Esophagus muscularis mucosa (tissue), 4 donors: Measurements from ENCODE around the gene SV2C. TPM values are rescaled to one million over a fixed set of nuclear protein-coding genes. Genes with fewer than 3 reads are reported as not detected.

Experiments used
- DNase-seq: peaks from one replicate; pipeline ENCODE4 v3.0.0-alpha.2; 2017; ENCODE audit errors: extremely low spot score
- H3K27ac ChIP-seq, 4 donors: fragments of 200-600 bp; sonication (generic); replicated peaks in 1 of 4; 1 replicate in 3 of 4; 2 replicates in 1 of 4; pipeline ENCODE4 v1.5.1; 2016 to 2019; ENCODE audit warnings: mild to moderate bottlenecking in 1 of 4
- H3K27me3 ChIP-seq, 4 donors: fragments of 200-600 bp; sonication (generic); one replicate each; pipeline versions ENCODE4 v1.5.1 to v1.6.0; 2016 to 2019
- H3K36me3 ChIP-seq, 4 donors: fragments of 200-600 bp; sonication (generic); one replicate each; pipeline ENCODE4 v1.5.1; 2016 to 2019
- H3K4me1 ChIP-seq, 4 donors: fragments of 200-600 bp; sonication (generic); one replicate each; pipeline ENCODE4 v1.5.1; 2016 to 2019
- H3K4me3 ChIP-seq, 4 donors: fragments of 200-600 bp; sonication (generic); 1 replicate in 2 of 4; 2 replicates in 2 of 4; pipeline ENCODE4 v1.5.1; 2016 to 2019; ENCODE audit warnings: mild to moderate bottlenecking in 4 of 4, moderate library complexity in 1 of 4
- H3K9me3 ChIP-seq, 4 donors: fragments of 200-600 bp; sonication (generic); 1 replicate in 3 of 4; 2 replicates in 1 of 4; pipeline ENCODE4 v1.5.1; 2016 to 2019
- EP300 ChIP-seq: sonication (generic); formaldehyde crosslinking; IDR thresholded peaks from one replicate; pipeline ENCODE4 v1.6.1; 2017; ENCODE audit warnings: antibody characterized with exemption
- POLR2A ChIP-seq: fragments of 450-650 bp; IDR thresholded peaks from one replicate; pipeline ENCODE4 v1.6.1; 2017; ENCODE audit warnings: antibody characterized with exemption, moderate library complexity, mild to moderate bottlenecking, low read depth
- POLR2AphosphoS5 ChIP-seq, 2 donors: sonication (generic); formaldehyde crosslinking; IDR thresholded peaks; one replicate each; pipeline ENCODE4 v1.6.1; 2017; ENCODE audit warnings: antibody characterized with exemption in 2 of 2
- WGBS: methylation state at CpG from one replicate; pipeline ENCODE4 v1.1.5; 2018; 5-methylcytosine and 5-hydroxymethylcytosine counted together
- intact Hi-C: fragments of 100-400 bp; cut with DNase I; formaldehyde crosslinking; loops from one replicate; pipeline ENCODE4 v1.15.1; 2023
- total RNA-seq, 4 donors: library from RNA; depleted of rRNA; stranded (reverse); fragments of >200 nt; gene quantifications; one replicate each; pipeline versions ENCODE4 v1.1.0 to v1.2.1, GENCODE V29; 2016
- TF ChIP-seq, protein P1 (sequence below), 3 experiments: fragments of 200-600 bp in 2 of 3; fragments of 450-650 bp in 1 of 3; sonication (generic) in 2 of 3; IDR thresholded peaks; one replicate each; pipeline ENCODE4 v1.5.1; 2017 to 2019; ENCODE audit warnings: antibody characterized with exemption in 3 of 3, mild to moderate bottlenecking in 2 of 3, moderate library complexity in 1 of 3

The SV2C gene
- total RNA-seq, 4 donors from 2014 or later, result 0.23 to 0.99 (median 0.47) TPM

DNA sequence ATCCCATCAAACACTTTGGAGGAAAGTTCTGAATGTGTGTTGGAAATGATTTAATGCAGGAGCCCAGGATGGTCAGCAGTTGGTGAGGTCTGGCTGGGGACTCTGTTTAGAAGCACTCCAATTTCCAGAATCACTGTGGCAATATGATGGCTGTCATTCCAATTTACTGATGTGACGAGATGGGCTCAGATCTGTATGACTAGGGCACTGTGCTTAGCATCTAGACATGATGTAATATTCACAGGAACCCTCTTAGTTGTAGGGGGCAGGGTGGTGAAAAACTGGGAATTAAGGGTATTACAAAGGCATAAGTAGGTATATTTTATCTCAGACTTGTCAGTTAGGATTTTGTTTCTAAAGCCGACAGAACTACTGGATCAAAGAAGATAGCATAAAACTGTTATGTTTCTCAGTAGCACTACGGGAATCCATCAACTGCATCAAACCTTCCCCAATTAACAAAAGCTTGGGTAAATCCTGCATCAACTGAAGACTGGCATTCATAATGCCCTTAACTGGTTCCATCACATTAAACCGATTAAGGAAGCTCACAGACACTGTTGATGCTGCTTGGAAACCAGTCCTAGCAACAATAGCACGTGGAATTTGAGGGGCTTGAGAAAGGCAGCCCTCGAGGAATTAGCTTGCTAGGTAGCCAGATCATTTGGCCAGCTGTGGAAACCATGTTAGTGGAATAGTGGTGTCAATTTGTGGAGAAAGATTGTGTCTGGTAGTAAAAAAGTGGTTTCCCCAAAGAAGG, 86.1 kb downstream of the SV2C start:
- TF ChIP-seq, protein P1, sequence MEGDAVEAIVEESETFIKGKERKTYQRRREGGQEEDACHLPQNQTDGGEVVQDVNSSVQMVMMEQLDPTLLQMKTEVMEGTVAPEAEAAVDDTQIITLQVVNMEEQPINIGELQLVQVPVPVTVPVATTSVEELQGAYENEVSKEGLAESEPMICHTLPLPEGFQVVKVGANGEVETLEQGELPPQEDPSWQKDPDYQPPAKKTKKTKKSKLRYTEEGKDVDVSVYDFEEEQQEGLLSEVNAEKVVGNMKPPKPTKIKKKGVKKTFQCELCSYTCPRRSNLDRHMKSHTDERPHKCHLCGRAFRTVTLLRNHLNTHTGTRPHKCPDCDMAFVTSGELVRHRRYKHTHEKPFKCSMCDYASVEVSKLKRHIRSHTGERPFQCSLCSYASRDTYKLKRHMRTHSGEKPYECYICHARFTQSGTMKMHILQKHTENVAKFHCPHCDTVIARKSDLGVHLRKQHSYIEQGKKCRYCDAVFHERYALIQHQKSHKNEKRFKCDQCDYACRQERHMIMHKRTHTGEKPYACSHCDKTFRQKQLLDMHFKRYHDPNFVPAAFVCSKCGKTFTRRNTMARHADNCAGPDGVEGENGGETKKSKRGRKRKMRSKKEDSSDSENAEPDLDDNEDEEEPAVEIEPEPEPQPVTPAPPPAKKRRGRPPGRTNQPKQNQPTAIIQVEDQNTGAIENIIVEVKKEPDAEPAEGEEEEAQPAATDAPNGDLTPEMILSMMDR (IDR thresholded peaks at IDR 0.05), result no peak
- TF ChIP-seq POLR2AphosphoS5 (IDR thresholded peaks at IDR 0.05), result no peak
- no peak for TF ChIP-seq POLR2A
- TF ChIP-seq EP300, result no peak
- intact Hi-C loops, result no loop called here
- no peak overlapping the region for H3K27ac ChIP-seq
- no peaks in the 10 kb centered on the region for H3K27me3 ChIP-seq
- H3K36me3 ChIP-seq, result no peaks in the 10 kb centered on the region
- 83% methylated on average over 6 of the region's 6 CpGs for WGBS
- DNase-seq, result peak; percentile 53
- H3K4me3 ChIP-seq, result no peak overlapping the region
- H3K4me1 ChIP-seq, result no peaks in the 10 kb centered on the region
- no peaks in the 10 kb centered on the region for H3K9me3 ChIP-seq

DNA sequence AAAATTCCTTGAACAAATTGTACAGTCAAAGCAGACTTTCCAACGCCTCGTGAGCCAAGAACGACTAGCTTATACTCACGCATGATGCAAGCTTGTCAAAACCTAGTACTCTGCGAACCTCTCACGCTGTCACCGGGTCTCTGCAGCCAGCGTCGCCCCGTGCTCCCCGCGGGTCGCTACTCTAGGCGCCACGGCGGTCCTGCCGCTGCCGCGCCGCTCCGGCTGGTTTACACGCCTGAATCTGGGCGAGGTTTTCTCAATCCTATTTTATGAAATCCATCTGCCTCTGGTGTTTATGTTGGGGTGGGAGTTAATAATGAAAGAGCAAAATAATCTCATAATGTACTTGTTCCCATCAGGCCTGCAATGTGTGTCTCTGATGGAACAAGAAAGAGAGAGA, 90.9 kb downstream of the SV2C start:
- H3K36me3 ChIP-seq, result no peaks in the 10 kb centered on the region
- intact Hi-C loops, result no loop called here
- TF ChIP-seq, protein P1 (IDR thresholded peaks at IDR 0.05), result no peak
- TF ChIP-seq POLR2A (no peak), EP300 (no peak), POLR2AphosphoS5 (IDR thresholded peaks at IDR 0.05) (no peak)
- H3K9me3 ChIP-seq, result no peaks in the 10 kb centered on the region
- H3K27ac ChIP-seq, result no peak overlapping the region
- H3K4me3 ChIP-seq, result no peak overlapping the region
- no peaks in the 10 kb centered on the region for H3K4me1 ChIP-seq
- 96% methylated on average over 23 of the region's 23 CpGs for WGBS
- peak; percentile 24 for DNase-seq
- no peaks in the 10 kb centered on the region for H3K27me3 ChIP-seq

DNA sequence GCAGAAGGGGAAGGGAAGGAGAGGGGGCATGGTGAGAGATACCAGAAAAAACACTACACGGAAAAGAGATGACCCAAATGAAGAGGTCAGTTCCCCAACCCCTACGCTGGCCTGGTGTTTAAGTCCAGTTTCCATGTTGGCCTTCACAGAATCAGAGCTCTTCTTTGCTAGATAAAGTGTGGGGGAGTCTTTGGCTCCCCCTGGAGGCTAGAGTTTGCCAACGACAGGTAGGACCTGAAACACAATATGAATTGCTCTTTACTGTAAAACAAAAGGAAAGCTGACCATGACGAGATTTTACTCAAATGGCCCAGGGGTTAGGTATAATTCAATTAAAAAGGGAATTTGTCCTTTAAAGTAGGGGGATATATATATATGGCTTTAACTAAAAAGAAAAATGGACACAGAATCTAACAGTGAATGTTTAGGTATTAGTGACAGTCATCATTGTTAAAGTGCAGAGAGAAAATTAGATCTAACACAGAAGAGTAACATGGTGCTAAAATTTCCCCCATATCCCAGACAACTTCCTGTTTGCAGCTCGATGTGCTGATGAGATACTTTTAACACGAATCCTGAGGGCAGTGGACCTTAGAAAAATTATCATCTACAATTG, 92.0 kb downstream of the SV2C start:
- Histone ChIP-seq H3K27me3 (no peaks in the 10 kb centered on the region), H3K4me3 (no peak overlapping the region), H3K4me1 (no peaks in the 10 kb centered on the region), H3K9me3 (no peaks in the 10 kb centered on the region), H3K36me3 (no peaks in the 10 kb centered on the region), H3K27ac (no peak overlapping the region)
- DNase-seq, result peak; percentile 82
- 29% methylated on average over 6 of the region's 6 CpGs for WGBS
- intact Hi-C loops, result no loop called here
- TF ChIP-seq, protein P1 (IDR thresholded peaks at IDR 0.05), result peak; percentile 15 to 52 (median 23)
- TF ChIP-seq POLR2AphosphoS5 (IDR thresholded peaks at IDR 0.05), result no peak

DNA sequence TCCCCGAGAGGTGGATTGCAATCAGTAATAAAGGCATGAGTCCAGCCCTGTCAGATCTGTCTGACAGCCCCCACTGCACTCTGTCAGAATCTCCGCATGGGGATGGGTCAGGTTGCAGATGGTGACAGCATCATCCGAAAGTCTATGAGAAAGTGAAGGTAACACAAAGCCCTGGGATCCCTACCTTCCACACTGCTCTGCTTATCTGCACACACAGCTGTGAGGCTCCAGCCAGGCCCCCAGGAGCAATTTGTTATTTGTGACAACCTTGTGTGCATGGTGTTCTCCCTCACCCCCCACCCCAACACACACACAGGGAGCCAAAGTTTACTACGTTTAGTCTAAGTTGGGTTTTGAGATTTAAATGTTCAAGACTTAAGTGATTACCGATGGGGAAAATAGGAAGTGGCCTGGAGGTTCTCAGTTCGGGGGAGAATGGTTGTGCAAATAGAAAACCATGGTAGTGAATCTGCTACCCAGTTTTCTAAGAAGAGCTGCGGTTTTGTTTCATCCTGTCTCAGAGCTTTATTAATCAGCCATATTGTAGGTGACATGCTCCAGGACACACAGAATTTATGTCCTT, 92.7 kb downstream of the SV2C start:
- intact Hi-C loops, result no loop called here
- no peaks in the 10 kb centered on the region for H3K4me1 ChIP-seq
- H3K4me3 ChIP-seq, result no peak overlapping the region
- H3K36me3 ChIP-seq, result no peaks in the 10 kb centered on the region
- peak; percentile 60 for DNase-seq
- WGBS, result 57% methylated on average over 7 of the region's 7 CpGs
- H3K27me3 ChIP-seq, result no peaks in the 10 kb centered on the region
- H3K9me3 ChIP-seq, result no peaks in the 10 kb centered on the region
- H3K27ac ChIP-seq, result no peak overlapping the region
- TF ChIP-seq, protein P1 (IDR thresholded peaks at IDR 0.05), result no peak
- no peak for TF ChIP-seq EP300
- no peak for TF ChIP-seq POLR2A
- no peak for TF ChIP-seq POLR2AphosphoS5 (IDR thresholded peaks at IDR 0.05)
